Measurements from ENCODE around the gene S100A14. TPM values are rescaled to one million over a fixed set of nuclear protein-coding genes. Genes with fewer than 3 reads are reported as not detected.

S100A14 gene
- total RNA-seq, 1 experiment from 2014 or later, result 624 TPM

GRCh38 chr1:153629971-153630370 is 13.8 kb upstream of the S100A14 start:
- Mint-ChIP-seq H3K9me3 (ENCODE audit: unreplicated experiment) (peaks cover 5% of the 10 kb centered on the region), H3K4me3 (ENCODE audit: unreplicated experiment) (no peak overlapping the region), H3K36me3 (ENCODE audit: insufficient read depth, unreplicated experiment) (peaks cover 44% of the 10 kb centered on the region), H3K27ac (ENCODE audit: unreplicated experiment) (peak overlapping the region; percentile 20), H3K4me1 (ENCODE audit: low read depth, unreplicated experiment) (peaks cover 25% of the 10 kb centered on the region), H3K27me3 (ENCODE audit: insufficient read depth, unreplicated experiment) (no peaks in the 10 kb centered on the region)
- CTCF ChIA-PET, result interaction anchor here (1.0 kb wide), 1 partner anchor 12 kb away, joined by 4 read pairs; no protein-coding TSS in a partner anchor
- no peak for TF ChIP-seq CTCF (IDR thresholded peaks at IDR 0.05; ENCODE audit: insufficient read depth in 1 of 2, low read depth in 1 of 2, low read length in 1 of 2, severe bottlenecking in 1 of 2, unreplicated experiment in 1 of 2)
- H3K4me3 ChIP-seq (ENCODE audit: low read depth, low read length), result no peak overlapping the region
- peaks cover 47% of the 10 kb centered on the region for H3K4me1 ChIP-seq
- no peaks in the 10 kb centered on the region for H3K9me3 ChIP-seq
- intact Hi-C loops (cut with micrococcal nuclease; ENCODE audit: unreplicated experiment), result loop anchor here (5.0 kb wide), 1 partner anchor 112 kb away; no protein-coding TSS in a partner anchor
- H3K27me3 ChIP-seq (replicated peaks; ENCODE audit: control insufficient read depth, insufficient read depth, low read length), result no peaks in the 10 kb centered on the region
- no TSS peak for BruUV-seq (replicated peaks)
- H3K36me3 ChIP-seq (ENCODE audit: control insufficient read depth, insufficient read depth, low read length), result no peaks in the 10 kb centered on the region; the same call in 1 of the 2 replicates
- no peak for DNase-seq
- POLR2A ChIA-PET, result interaction anchor here (0.5 to 1.1 kb wide), 2 partner anchors 17 to 51 kb away, joined by 3 read pairs; partner anchors contain the start of gene S100A16

DNA sequence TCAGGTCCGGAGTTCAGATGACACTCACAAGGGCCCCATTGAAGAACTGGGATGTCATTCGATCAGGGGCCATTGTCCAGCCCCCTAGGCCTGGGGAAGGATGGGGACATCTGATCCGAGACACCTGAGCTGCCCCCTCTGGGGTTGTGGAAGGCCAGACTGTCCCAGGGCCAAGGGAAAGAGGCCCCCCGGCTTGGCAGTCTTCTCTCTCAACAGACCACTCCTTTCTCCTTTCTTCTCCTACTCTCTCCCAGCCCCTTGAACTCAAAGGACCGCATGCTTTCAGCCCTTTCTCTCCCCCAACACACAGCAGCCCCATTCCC is 13.2 kb upstream of the S100A14 start:
- CTCF ChIA-PET, result no interaction called here
- H3K27me3 Mint-ChIP-seq (ENCODE audit: insufficient read depth, unreplicated experiment), result no peaks in the 10 kb centered on the region
- no peak for TF ChIP-seq CTCF (IDR thresholded peaks at IDR 0.05; ENCODE audit: insufficient read depth in 1 of 2, low read depth in 1 of 2, low read length in 1 of 2, severe bottlenecking in 1 of 2, unreplicated experiment in 1 of 2)
- no peak overlapping the region for H3K4me3 ChIP-seq (ENCODE audit: low read depth, low read length)
- H3K4me3 Mint-ChIP-seq (ENCODE audit: unreplicated experiment), result peak overlapping the region; percentile 11
- H3K9me3 Mint-ChIP-seq (ENCODE audit: unreplicated experiment), result peaks cover 5% of the 10 kb centered on the region
- H3K27me3 ChIP-seq (replicated peaks; ENCODE audit: control insufficient read depth, insufficient read depth, low read length), result no peaks in the 10 kb centered on the region
- BruUV-seq (replicated peaks), result no TSS peak
- peaks cover 47% of the 10 kb centered on the region for H3K4me1 ChIP-seq
- H3K27ac Mint-ChIP-seq (ENCODE audit: unreplicated experiment), result peak overlapping the region; percentile 20
- no peaks in the 10 kb centered on the region for H3K9me3 ChIP-seq
- no peak for DNase-seq
- intact Hi-C loops (cut with micrococcal nuclease; ENCODE audit: unreplicated experiment), result no loop called here
- peaks cover 27% of the 10 kb centered on the region for H3K4me1 Mint-ChIP-seq (ENCODE audit: low read depth, unreplicated experiment)
- POLR2A ChIA-PET, result interaction anchor here (1.1 to 1.3 kb wide), 2 partner anchors 14 to 17 kb away, joined by 3 to 4 read pairs; partner anchors contain the start of gene S100A16
- H3K36me3 Mint-ChIP-seq (ENCODE audit: insufficient read depth, unreplicated experiment), result peaks cover 44% of the 10 kb centered on the region
- no peaks in the 10 kb centered on the region for H3K36me3 ChIP-seq (ENCODE audit: control insufficient read depth, insufficient read depth, low read length)

DNA sequence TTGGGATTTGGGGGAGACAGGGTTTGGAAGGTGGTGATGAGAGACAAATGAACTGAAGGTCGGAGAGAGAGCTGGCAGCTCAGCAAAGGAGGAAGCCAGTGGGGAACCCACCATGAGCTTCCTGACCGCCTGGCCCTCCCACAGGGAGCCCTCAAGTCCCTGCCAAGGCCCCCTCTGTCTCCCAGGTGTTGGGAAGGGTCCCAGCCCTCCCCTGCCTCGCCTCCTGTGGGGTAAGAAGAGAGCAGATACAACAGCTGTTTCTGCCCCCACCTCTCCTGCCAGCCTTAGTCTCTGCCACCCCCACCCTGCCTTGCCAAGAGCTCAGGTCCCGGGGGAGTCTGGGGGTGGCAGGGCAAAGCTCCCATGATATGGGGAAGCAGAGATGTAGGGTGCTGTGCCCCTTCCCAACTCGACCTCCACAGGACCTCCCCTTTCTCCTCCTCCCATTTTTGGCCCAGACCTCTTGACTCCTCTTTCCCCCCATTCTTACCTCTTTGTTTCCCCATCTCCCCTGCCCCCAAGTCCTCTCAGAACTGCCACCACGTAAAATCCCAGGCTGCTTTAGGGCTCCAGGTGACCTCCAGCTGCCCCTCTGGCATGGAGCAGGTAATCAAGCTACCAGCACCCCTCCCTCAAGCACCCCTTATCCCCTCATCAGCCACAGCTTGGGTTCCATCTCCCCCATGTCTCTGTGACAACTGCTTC is 12.7 kb upstream of the S100A14 start:
- no peaks in the 10 kb centered on the region for H3K9me3 ChIP-seq
- H3K36me3 ChIP-seq (ENCODE audit: control insufficient read depth, insufficient read depth, low read length), result no peaks in the 10 kb centered on the region
- peaks cover 5% of the 10 kb centered on the region for H3K9me3 Mint-ChIP-seq (ENCODE audit: unreplicated experiment)
- peaks cover 47% of the 10 kb centered on the region for H3K4me1 ChIP-seq
- no TSS peak for BruUV-seq (replicated peaks)
- ChIA-PET CTCF (interaction anchor here (2.2 to 3.1 kb wide), 2 partner anchors 11 to 15 kb away, joined by 13 to 56 read pairs; partner anchors contain the start of gene S100A14), POLR2A (interaction anchor here (0.7 to 1.3 kb wide), 2 partner anchors 14 to 17 kb away, joined by 3 to 4 read pairs; partner anchors contain the start of gene S100A16)
- H3K4me3 ChIP-seq (ENCODE audit: low read depth, low read length), result no peak overlapping the region
- H3K36me3 Mint-ChIP-seq (ENCODE audit: insufficient read depth, unreplicated experiment), result peaks cover 44% of the 10 kb centered on the region
- intact Hi-C loops (cut with micrococcal nuclease; ENCODE audit: unreplicated experiment), result no loop called here
- H3K4me3 Mint-ChIP-seq (ENCODE audit: unreplicated experiment), result peak overlapping the region; percentile 11
- no peak for DNase-seq
- H3K4me1 Mint-ChIP-seq (ENCODE audit: low read depth, unreplicated experiment), result peaks cover 32% of the 10 kb centered on the region
- no peaks in the 10 kb centered on the region for H3K27me3 ChIP-seq (replicated peaks; ENCODE audit: control insufficient read depth, insufficient read depth, low read length)
- peak overlapping the region; percentile 89 for H3K27ac Mint-ChIP-seq (ENCODE audit: unreplicated experiment)
- TF ChIP-seq CTCF (IDR thresholded peaks at IDR 0.05; ENCODE audit: insufficient read depth in 1 of 2, low read depth in 1 of 2, low read length in 1 of 2, severe bottlenecking in 1 of 2, unreplicated experiment in 1 of 2), result no peak
- no peaks in the 10 kb centered on the region for H3K27me3 Mint-ChIP-seq (ENCODE audit: insufficient read depth, unreplicated experiment)

All from Caco-2 (cell line).